HepG2 (cell line): ENCODE results near the gene NUAK1. TPM values are rescaled to one million over a fixed set of nuclear protein-coding genes. Genes with fewer than 3 reads are reported as not detected.
"Not testable (repeated sequence)": the region's sequence is repeated elsewhere in the genome, so short reads cannot be mapped to it uniquely, and the experiment has no call there.

Experiments used
- ATAC-seq: fragments of 200-7000 bp; cut with Tn5 transposase; 3 replicates; pipeline ENCODE4 v1.9.1; 2020; ENCODE audit warnings: mild to moderate bottlenecking, moderate library complexity
- BruUV-seq: library from RNA; stranded (reverse); fragments of 400-500 nt; replicated peaks from 2 replicates; lab custom pipeline; 2021; lab: Mats Ljungman, UMichigan
- CTCF ChIA-PET: fragments of 300-600 bp; formaldehyde crosslinking; extraction: SDS; loops from one replicate; lab custom pipeline; 2021; ENCODE audit warnings: low total read pairs, inconsistent platforms, low intra/inter-chr PET ratio; lab: Yijun Ruan, JAX
- POLR2A ChIA-PET: fragments of 350-600 bp; sonication (Branson Sonifier 250); formaldehyde crosslinking; loops from one replicate; lab custom pipeline; 2020; ENCODE audit warnings: antibody characterized with exemption, inconsistent platforms; lab: Yijun Ruan, JAX
- DNase-seq: peaks from one replicate; pipeline ENCODE4 v3.0.0-alpha.2; 2015; ENCODE audit warnings: low spot score
- FAIRE-seq: peaks from 3 replicates; lab custom pipeline; 2011; peaks lifted over from hg19 to GRCh38; lab: Jason Lieb, UNC
- H2AFZ ChIP-seq: one replicate; pipeline ENCODE4 v1.6.1; 2011; ENCODE audit warnings: low read length, inconsistent platforms
- H3K27ac ChIP-seq: fragments of 300-600 bp; 3 replicates; pipeline ENCODE4 v1.8.0; 2011; ENCODE audit warnings: mixed run types, mild to moderate bottlenecking, mixed read lengths, low read length, inconsistent platforms; ENCODE audit not compliant: insufficient read depth; ENCODE audit errors: extremely low read length
- H3K27me3 ChIP-seq, 2 experiments: fragments of 200-600 bp in 1 of 2; 2 replicates in 1 of 2; 3 replicates in 1 of 2; pipeline versions ENCODE4 v1.6.0 to v1.8.0; 2011; ENCODE audit warnings: low read length in 2 of 2, mild to moderate bottlenecking in 2 of 2, moderate library complexity in 2 of 2, inconsistent platforms in 1 of 2; ENCODE audit not compliant: insufficient read depth in 2 of 2, control insufficient read depth in 1 of 2
- H3K36me3 ChIP-seq, 2 experiments: fragments of 200-600 bp in 1 of 2; replicated peaks in 1 of 2; 2 replicates in 1 of 2; 3 replicates in 1 of 2; pipeline versions ENCODE4 v1.5.1 to v1.8.0; 2011; ENCODE audit warnings: low read length in 2 of 2, inconsistent platforms in 1 of 2; ENCODE audit not compliant: insufficient read depth in 2 of 2, control insufficient read depth in 1 of 2
- H3K4me1 ChIP-seq: 2 replicates; pipeline ENCODE4 v1.5.1; 2012; ENCODE audit warnings: low read length, inconsistent platforms; ENCODE audit not compliant: insufficient read depth
- H3K4me2 ChIP-seq: 2 replicates; pipeline ENCODE4 v1.6.0; 2011; ENCODE audit warnings: low read depth, low read length, inconsistent platforms
- H3K4me3 ChIP-seq, 3 experiments: fragments of 200-600 bp in 1 of 3; sonication (generic), shearing (Covaris generic) in 1 of 3; replicated peaks in 1 of 3; 2 replicates each; pipeline ENCODE4 v1.5.1; 2011 to 2016; ENCODE audit warnings: low read length in 3 of 3, inconsistent platforms in 2 of 3, low read depth in 2 of 3, mild to moderate bottlenecking in 2 of 3, control low read depth in 1 of 3, mixed read lengths in 1 of 3; ENCODE audit not compliant: insufficient read depth in 1 of 3
- H3K79me2 ChIP-seq: one replicate; pipeline ENCODE4 v1.6.1; 2011; ENCODE audit warnings: low read length, inconsistent platforms; ENCODE audit not compliant: insufficient read depth
- H3K9ac ChIP-seq: 2 replicates; pipeline ENCODE4 v1.6.0; 2011; ENCODE audit warnings: mild to moderate bottlenecking, low read depth, low read length, inconsistent platforms; ENCODE audit not compliant: insufficient read depth
- H3K9me3 ChIP-seq: 2 replicates; pipeline ENCODE4 v1.5.1; 2012; ENCODE audit warnings: mild to moderate bottlenecking, low read length
- H4K20me1 ChIP-seq: 2 replicates; pipeline ENCODE4 v1.6.0; 2011; ENCODE audit warnings: inconsistent platforms, mild to moderate bottlenecking, low read length, moderate library complexity; ENCODE audit not compliant: insufficient read depth
- CEBPB ChIP-seq: IDR thresholded peaks from 2 replicates; pipeline ENCODE4 v1.6.1; 2011; ENCODE audit warnings: low read depth, low read length, improper control_type of control experiment, borderline replicate concordance
- ETV6 ChIP-seq: sonication (generic); formaldehyde crosslinking; conservative IDR thresholded peaks from 2 replicates; pipeline ENCODE4 v1.4.0; 2020; ENCODE audit warnings: missing genetic modification reagents
- RFX5 ChIP-seq: IDR thresholded peaks from 2 replicates; pipeline ENCODE4 v1.6.1; 2011; ENCODE audit warnings: low read depth, low read length, improper control_type of control experiment
- SRSF4 ChIP-seq: fragments of 200-400 bp; formaldehyde crosslinking; IDR thresholded peaks from one replicate; pipeline ENCODE4 v1.6.1; 2018; ENCODE audit warnings: mild to moderate bottlenecking, low read depth, low read length, moderate library complexity; ENCODE audit not compliant: poor library complexity, severe bottlenecking
- SRSF9 ChIP-seq: fragments of 200-400 bp; formaldehyde crosslinking; IDR thresholded peaks from 2 replicates; pipeline ENCODE4 v1.6.1; 2018; ENCODE audit warnings: borderline replicate concordance, mild to moderate bottlenecking, low read depth, low read length; ENCODE audit not compliant: insufficient read depth, poor library complexity, severe bottlenecking
- ZFP1 ChIP-seq: IDR thresholded peaks from 2 replicates; pipeline ENCODE4 v1.6.1; 2016
- ZFYVE20 ChIP-seq: sonication (generic); formaldehyde crosslinking; IDR thresholded peaks from 2 replicates; pipeline ENCODE4 v1.8.0; 2023; ENCODE audit warnings: low read depth, mild to moderate bottlenecking, moderate library complexity, missing genetic modification reagents, borderline replicate concordance
- ZNF264 ChIP-seq: sonication (generic); formaldehyde crosslinking; IDR thresholded peaks from 2 replicates; pipeline ENCODE4 v1.4.0; 2020; ENCODE audit warnings: missing genetic modification reagents
- ZNF512 ChIP-seq: sonication (generic); formaldehyde crosslinking; IDR thresholded peaks from 2 replicates; pipeline ENCODE4 v1.4.0; 2020; ENCODE audit warnings: mild to moderate bottlenecking, missing genetic modification reagents
- ZNF512B ChIP-seq: sonication (generic); formaldehyde crosslinking; IDR thresholded peaks from 2 replicates; pipeline ENCODE4 v1.5.1; 2020; ENCODE audit warnings: missing genetic modification reagents, mild to moderate bottlenecking, borderline replicate concordance
- ZNF746 ChIP-seq: sonication (generic); formaldehyde crosslinking; IDR thresholded peaks from 2 replicates; pipeline ENCODE4 v1.8.0; 2022; ENCODE audit warnings: mild to moderate bottlenecking, missing genetic modification reagents
- WGBS: methylation state at CpG from one replicate; pipeline ENCODE4 v1.1.6; 2017; ENCODE audit warnings: low lambda C conversion rate; 5-methylcytosine and 5-hydroxymethylcytosine counted together
- in situ Hi-C: cut with HindIII; loops from 2 replicates; pipeline ENCODE4 v1.10.0; 2017; ENCODE audit warnings: low pct_unique_long_range_greater_than_20kb; ENCODE audit not compliant: extremely low pct_ligation_motif_present
- intact Hi-C: fragments of 100-400 bp; cut with micrococcal nuclease; formaldehyde crosslinking; loops from one replicate; pipeline ENCODE4 v1.10.0; 2022; ENCODE audit not compliant: unreplicated experiment
- polyA plus RNA-seq, 8 experiments: library from polyadenylated mRNA; depleted of rRNA in 3 of 8; stranded (reverse) in 7 of 8; unstranded in 1 of 8; fragments of >200 nt; fragmentation: Illumina TruSeq in 4 of 8; extraction: Trizol in 4 of 8; gene quantifications; 2 replicates each; pipeline versions ENCODE4 v1.2.1 to v1.2.3, GENCODE V29; 2011 to 2016; ENCODE audit warnings: low read depth in 4 of 8, missing spikeins in 1 of 8, mixed read lengths in 1 of 8; ENCODE audit not compliant: insufficient read depth in 1 of 8
- total RNA-seq, 5 experiments: library from RNA; depleted of rRNA; stranded (reverse); fragments of >200 nt; fragmentation: Illumina TruSeq; extraction: Trizol; gene quantifications; 2 replicates each; pipeline ENCODE4 v1.2.3, GENCODE V29; 2016; ENCODE audit warnings: low read depth in 1 of 5
- TF ChIP-seq, protein P1 (sequence below): sonication (generic); formaldehyde crosslinking; IDR thresholded peaks from 2 replicates; pipeline ENCODE4 v1.4.0; 2020; ENCODE audit warnings: missing genetic modification reagents, borderline replicate concordance

The NUAK1 gene
- total and polyA plus RNA-seq, 2 of the 13 experiments (the other 11 are each of a cell fraction or from before 2014, with no cell fraction given), result 1.7 to 1.9 TPM

DNA sequence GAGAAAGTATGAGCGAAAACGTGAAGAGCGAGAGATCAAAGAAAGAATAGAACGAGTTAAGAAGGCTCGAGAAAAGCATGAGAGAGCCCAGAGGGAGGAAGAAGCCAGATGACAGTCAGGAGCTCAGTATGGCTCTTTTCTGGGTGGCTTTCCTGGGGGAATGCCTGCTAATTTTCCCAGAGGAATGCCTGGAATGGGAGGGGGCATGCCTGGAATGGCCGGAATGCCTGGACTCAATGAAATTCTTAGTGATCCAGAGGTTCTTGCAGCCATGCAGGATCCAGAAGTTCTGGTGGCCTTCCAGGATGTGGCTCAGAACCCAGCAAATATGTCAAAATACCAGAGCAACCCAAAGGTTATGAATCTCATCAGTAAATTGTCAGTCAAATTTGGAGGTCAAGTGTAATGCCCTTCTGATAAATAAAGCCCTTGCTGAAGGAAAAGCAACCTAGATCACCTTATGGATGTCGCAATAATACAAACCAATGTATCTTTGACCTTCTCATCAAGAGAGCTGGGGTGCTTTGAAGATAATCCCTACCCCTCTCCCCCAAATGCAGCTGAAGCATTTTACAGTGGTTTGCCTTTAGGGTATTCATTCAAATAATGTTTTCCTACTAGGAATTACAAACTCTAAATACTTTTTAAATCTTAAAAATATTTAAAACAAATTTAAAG lies 122.0 kb downstream of the NUAK1 start:
- H3K4me2 ChIP-seq, H3K4me3 ChIP-seq, POLR2A ChIA-PET, CTCF ChIA-PET, H4K20me1 ChIP-seq, H3K9ac ChIP-seq, H2AFZ ChIP-seq, H3K27ac ChIP-seq, DNase-seq, H3K36me3 ChIP-seq, H3K79me2 ChIP-seq, H3K9me3 ChIP-seq: not testable (repeated sequence)
- 68% methylated on average over 7 of the region's 7 CpGs for WGBS
- peak; percentile 34; the same call in 1 of the 2 replicates for TF ChIP-seq CEBPB
- TF ChIP-seq, all 625 proteins: peak for 1; not testable (repeated sequence) for 624
- H3K27me3 ChIP-seq, in situ Hi-C loops, BruUV-seq, H3K4me1 ChIP-seq, FAIRE-seq, intact Hi-C loops, ATAC-seq: not testable (repeated sequence)

GRCh38 chr12:106015646-106016045 lies 123.1 kb downstream of the NUAK1 start:
- Histone ChIP-seq H3K27me3 (no peaks in the 10 kb centered on the region; a peak in 1 of 5 replicates), H3K4me1 (no peaks in the 10 kb centered on the region), H3K4me3 (no peak overlapping the region), H3K27ac (no peak overlapping the region), H3K4me2 (no peak overlapping the region), H3K9ac (no peak overlapping the region), H4K20me1 (no peaks in the 10 kb centered on the region), H3K79me2 (no peaks in the 10 kb centered on the region), H3K9me3 (peaks cover 9% of the 10 kb centered on the region), H2AFZ (no peak overlapping the region), H3K36me3 (no peaks in the 10 kb centered on the region)
- intact Hi-C loops (no loop called here), in situ Hi-C loops (no loop called here)
- POLR2A ChIA-PET, result no interaction called here
- DNase-seq (no peak), FAIRE-seq (no peak), ATAC-seq (no peak)
- WGBS, result 63% methylated on average over 12 of the region's 12 CpGs
- CTCF ChIA-PET, result no interaction called here
- no TSS peak for BruUV-seq
- TF ChIP-seq ETV6 (CRISPR knock-in tag) (no peak), RFX5 (no peak), ZNF512B (CRISPR knock-in tag) (no peak), ZNF512 (CRISPR knock-in tag) (no peak), ZFYVE20 (no peak), SRSF9 (no peak), ZNF746 (CRISPR knock-in tag) (no peak), SRSF4 (no peak), ZFP1 (CRISPR knock-in tag) (no peak), ZNF264 (CRISPR knock-in tag) (no peak)
- TF ChIP-seq, protein P1, sequence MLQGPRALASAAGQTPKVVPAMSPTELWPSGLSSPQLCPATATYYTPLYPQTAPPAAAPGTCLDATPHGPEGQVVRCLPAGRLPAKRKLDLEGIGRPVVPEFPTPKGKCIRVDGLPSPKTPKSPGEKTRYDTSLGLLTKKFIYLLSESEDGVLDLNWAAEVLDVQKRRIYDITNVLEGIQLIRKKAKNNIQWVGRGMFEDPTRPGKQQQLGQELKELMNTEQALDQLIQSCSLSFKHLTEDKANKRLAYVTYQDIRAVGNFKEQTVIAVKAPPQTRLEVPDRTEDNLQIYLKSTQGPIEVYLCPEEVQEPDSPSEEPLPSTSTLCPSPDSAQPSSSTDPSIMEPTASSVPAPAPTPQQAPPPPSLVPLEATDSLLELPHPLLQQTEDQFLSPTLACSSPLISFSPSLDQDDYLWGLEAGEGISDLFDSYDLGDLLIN (CRISPR knock-in tag), result no peak
